Adipocyte (in vitro differentiated cells): ENCODE measurements around the gene HMGN2.
"Not testable (repeated sequence)": the region's sequence is repeated elsewhere in the genome, so short reads cannot be mapped to it uniquely, and the experiment has no call there.

Experiments used
- DNase-seq: peaks from one replicate; pipeline ENCODE4 v3.0.0-alpha.2; 2015; ENCODE audit warnings: low read depth
- H3K27me3 ChIP-seq: replicated peaks from 2 replicates; pipeline ENCODE4 v1.7.0; 2013; ENCODE audit warnings: mild to moderate bottlenecking, low read length, moderate library complexity; ENCODE audit not compliant: control insufficient read depth, insufficient read depth
- H3K36me3 ChIP-seq: 2 replicates; pipeline ENCODE4 v1.7.0; 2013; ENCODE audit warnings: low read length, mild to moderate bottlenecking, moderate library complexity; ENCODE audit not compliant: control insufficient read depth, insufficient read depth, severe bottlenecking
- H3K4me1 ChIP-seq: 2 replicates; pipeline ENCODE4 v1.7.0; 2013; ENCODE audit warnings: mild to moderate bottlenecking, low read length, moderate library complexity; ENCODE audit not compliant: control insufficient read depth, insufficient read depth
- H3K4me3 ChIP-seq: 2 replicates; pipeline ENCODE4 v1.7.0; 2013; ENCODE audit warnings: mild to moderate bottlenecking, low read length, moderate library complexity
- H3K9ac ChIP-seq: 2 replicates; pipeline ENCODE4 v1.7.0; 2013; ENCODE audit warnings: mild to moderate bottlenecking, low read length, moderate library complexity
- H3K9me3 ChIP-seq: 2 replicates; pipeline ENCODE4 v1.7.0; 2013; ENCODE audit warnings: mild to moderate bottlenecking, low read length, moderate library complexity; ENCODE audit not compliant: control insufficient read depth

Gene HMGN2

GRCh38 chr1:26478159-26478558, 5.9 kb downstream of the HMGN2 start:
- Histone ChIP-seq H3K4me1 (peaks cover 21% of the 10 kb centered on the region), H3K4me3 (no peak overlapping the region), H3K36me3 (peaks cover 37% of the 10 kb centered on the region), H3K9me3 (no peaks in the 10 kb centered on the region), H3K9ac (no peak overlapping the region), H3K27me3 (no peaks in the 10 kb centered on the region)
- no peak for DNase-seq

GRCh38 chr1:26478988-26479387, 6.7 kb downstream of the HMGN2 start:
- Histone ChIP-seq H3K27me3 (no peaks in the 10 kb centered on the region), H3K9ac (no peak overlapping the region), H3K4me3 (no peak overlapping the region), H3K9me3 (no peaks in the 10 kb centered on the region), H3K4me1 (peaks cover 13% of the 10 kb centered on the region), H3K36me3 (peaks cover 32% of the 10 kb centered on the region)
- no peak for DNase-seq

DNA sequence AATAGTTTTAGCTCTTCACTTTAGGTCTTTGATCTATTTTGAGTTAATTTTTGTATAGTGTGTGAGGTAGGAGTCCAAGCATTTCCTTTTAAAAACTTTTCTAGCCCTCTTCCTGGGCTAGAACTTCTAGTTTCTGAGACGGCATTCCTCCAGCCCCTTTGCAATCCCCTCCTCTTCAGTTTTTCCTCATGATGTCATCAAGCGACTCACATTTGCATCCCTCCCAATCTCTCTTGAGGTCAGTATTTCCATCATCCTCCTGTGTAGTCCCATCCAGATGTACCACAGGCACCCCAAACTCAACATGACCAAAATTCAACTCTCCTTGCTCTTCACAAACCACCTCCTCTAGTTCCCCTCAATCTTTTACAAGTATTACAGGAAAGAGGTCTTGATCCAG, 10.7 kb downstream of the HMGN2 start:
- H3K4me3 ChIP-seq, result no peak overlapping the region
- H3K9ac ChIP-seq, result no peak overlapping the region
- no peaks in the 10 kb centered on the region for H3K9me3 ChIP-seq
- H3K4me1 ChIP-seq, result peaks cover 19% of the 10 kb centered on the region
- H3K27me3 ChIP-seq, result no peaks in the 10 kb centered on the region
- H3K36me3 ChIP-seq, result no peaks in the 10 kb centered on the region
- DNase-seq, result no peak

DNA sequence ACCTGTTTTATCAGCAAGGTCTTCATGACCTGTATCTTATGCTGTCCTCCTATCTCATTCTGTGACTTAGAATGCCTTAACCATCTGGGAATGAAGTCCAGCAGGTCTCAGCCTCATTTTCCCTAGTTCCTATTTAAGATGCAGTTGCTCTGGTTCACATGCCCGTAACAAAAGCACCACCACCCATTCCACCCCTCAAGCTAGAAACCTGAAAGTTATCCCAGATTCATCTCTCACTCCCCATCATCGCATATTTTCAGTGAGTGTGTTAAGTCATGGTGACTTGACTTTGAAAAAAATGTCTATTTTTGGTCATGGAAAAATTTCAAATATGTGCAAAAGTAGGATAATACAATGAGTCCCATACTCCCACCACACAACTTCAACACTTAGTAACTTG, 11.7 kb downstream of the HMGN2 start:
- no peaks in the 10 kb centered on the region for H3K9me3 ChIP-seq
- H3K36me3 ChIP-seq, result no peaks in the 10 kb centered on the region
- peak; percentile 27 for DNase-seq
- no peak overlapping the region for H3K9ac ChIP-seq
- no peak overlapping the region for H3K4me3 ChIP-seq
- no peaks in the 10 kb centered on the region for H3K27me3 ChIP-seq
- H3K4me1 ChIP-seq, result peaks cover 19% of the 10 kb centered on the region

GRCh38 chr1:26490155-26490554, 17.9 kb downstream of the HMGN2 start:
- Histone ChIP-seq H3K9ac (no peak overlapping the region), H3K36me3 (no peaks in the 10 kb centered on the region), H3K4me1 (peaks cover 8% of the 10 kb centered on the region), H3K9me3 (no peaks in the 10 kb centered on the region), H3K4me3 (no peak overlapping the region), H3K27me3 (no peaks in the 10 kb centered on the region)
- DNase-seq, result no peak

DNA sequence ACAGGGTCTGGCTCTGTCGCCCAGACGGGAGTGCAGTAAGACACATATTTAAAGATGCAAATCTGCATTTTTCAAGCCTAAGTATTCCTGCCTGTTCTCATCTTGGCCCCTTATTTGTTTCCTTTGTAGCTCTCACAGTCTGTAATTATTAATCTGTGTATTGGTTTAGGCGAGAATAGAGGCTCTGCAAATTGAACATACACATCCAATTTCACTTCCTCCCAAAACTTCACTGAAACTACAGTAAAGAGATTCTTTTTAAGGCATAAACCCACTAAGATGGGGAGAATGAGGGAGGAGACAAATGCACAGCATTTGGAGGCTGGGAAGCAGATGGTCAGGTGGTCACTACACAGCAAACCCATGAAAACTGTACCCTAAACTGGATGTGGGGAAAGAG, 21.0 kb downstream of the HMGN2 start:
- H3K27me3 ChIP-seq, result no peaks in the 10 kb centered on the region
- H3K9ac ChIP-seq, result no peak overlapping the region
- H3K4me1 ChIP-seq, result no peaks in the 10 kb centered on the region
- H3K4me3 ChIP-seq, result no peak overlapping the region
- no peak for DNase-seq
- no peaks in the 10 kb centered on the region for H3K36me3 ChIP-seq
- H3K9me3 ChIP-seq, result no peaks in the 10 kb centered on the region

- Histone ChIP-seq H3K27me3 (no peaks in the 10 kb centered on the region), H3K9ac (no peak overlapping the region), H3K9me3 (no peaks in the 10 kb centered on the region), H3K4me1 (no peaks in the 10 kb centered on the region), H3K4me3 (no peak overlapping the region), H3K36me3 (no peaks in the 10 kb centered on the region)
- DNase-seq, result no peak
These were observed 21.7 kb downstream of the HMGN2 start for GRCh38 chr1:26493938-26494337.

- Histone ChIP-seq H3K9ac (no peak overlapping the region), H3K36me3 (no peaks in the 10 kb centered on the region), H3K4me1 (peaks cover 4% of the 10 kb centered on the region), H3K9me3 (no peaks in the 10 kb centered on the region), H3K27me3 (no peaks in the 10 kb centered on the region), H3K4me3 (no peak overlapping the region)
- DNase-seq, result no peak
These were observed 24.6 kb downstream of the HMGN2 start for GRCh38 chr1:26496861-26497260.

DNA sequence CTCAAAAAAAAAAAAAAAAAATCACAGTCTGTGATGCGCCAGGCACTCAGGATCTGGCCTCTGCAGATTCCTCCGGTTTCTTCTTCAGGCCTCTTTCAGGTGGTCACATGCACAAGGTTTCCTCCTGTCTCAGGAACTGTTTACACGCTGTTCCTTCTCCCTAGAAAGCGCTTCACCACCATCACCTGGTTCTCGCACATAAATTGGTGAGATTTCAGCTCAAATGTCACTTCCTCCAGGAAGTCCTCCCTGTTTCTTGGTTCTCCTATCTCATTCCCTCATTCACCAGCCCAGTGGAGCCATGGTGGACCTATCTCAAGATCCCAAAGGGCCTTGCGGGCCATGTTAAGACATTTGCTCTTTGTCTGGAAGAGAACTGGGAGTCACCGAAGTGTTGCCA, 26.7 kb downstream of the HMGN2 start:
- Histone ChIP-seq H3K36me3 (no peaks in the 10 kb centered on the region), H3K9ac (no peak overlapping the region), H3K4me3 (no peak overlapping the region), H3K27me3 (no peaks in the 10 kb centered on the region), H3K9me3 (no peaks in the 10 kb centered on the region), H3K4me1 (peaks cover 4% of the 10 kb centered on the region)
- no peak for DNase-seq

DNA sequence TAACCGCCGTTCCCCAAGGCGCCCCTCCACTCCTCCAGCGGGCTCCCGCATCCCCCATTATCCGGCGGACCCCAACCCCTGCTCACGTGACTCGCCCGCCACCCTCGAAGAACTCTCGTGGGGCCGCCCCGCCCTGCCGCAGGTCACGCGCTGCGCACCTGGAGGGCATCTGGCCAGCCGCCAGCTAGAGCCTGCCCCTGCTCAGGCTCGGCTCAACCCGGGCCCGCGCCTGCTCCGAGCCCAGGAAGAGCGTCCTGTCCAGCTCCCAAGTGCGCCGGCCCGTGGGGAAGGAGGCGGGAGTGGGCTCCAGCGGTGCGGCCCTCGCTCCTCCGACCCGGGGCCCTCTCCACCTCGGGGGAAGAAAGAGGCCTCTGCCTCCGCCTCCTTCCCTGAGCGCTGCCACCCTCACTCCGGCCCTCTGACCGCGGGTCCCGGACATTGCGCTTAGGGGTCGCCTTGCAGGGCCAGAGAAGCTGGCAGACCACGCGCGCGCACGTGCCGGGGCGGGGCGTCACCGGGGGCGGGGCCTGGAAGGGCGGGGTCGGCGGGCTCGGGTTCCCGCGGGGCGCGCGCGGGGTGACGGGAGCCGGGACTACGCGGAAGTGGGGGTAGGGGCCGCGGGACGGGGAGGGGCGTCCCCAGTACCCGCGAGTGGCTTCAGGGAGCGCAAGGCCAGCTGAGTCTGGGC, 28.4 kb downstream of the HMGN2 start:
- Histone ChIP-seq H3K4me1 (peaks cover 4% of the 10 kb centered on the region), H3K9me3 (no peaks in the 10 kb centered on the region), H3K36me3 (no peaks in the 10 kb centered on the region), H3K4me3 (peak overlapping the region; percentile 91), H3K27me3 (no peaks in the 10 kb centered on the region), H3K9ac (peak overlapping the region; percentile 90)
- peak; percentile 92 for DNase-seq

DNA sequence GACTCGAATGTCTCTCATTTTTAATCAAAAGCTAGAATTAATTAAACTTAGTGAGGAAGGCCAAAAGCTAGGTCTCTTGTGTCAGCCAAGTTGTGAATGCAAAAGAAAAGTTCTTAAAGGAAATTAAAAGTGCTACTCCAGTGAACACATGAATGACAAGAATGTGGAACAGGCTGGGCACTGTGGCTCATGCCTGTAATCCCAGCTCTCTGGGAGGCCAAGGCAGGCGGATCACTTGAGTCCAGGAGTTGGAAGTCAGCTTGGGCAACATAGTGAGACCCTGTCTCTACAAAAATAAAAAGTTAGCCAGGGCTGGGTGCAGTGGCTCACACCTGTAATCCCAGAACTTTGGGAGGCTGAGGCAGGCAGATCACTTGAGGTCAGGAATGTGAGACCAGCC, 38.5 kb downstream of the HMGN2 start:
- not testable (repeated sequence) for H3K4me1 ChIP-seq, H3K4me3 ChIP-seq, H3K36me3 ChIP-seq, H3K9me3 ChIP-seq, H3K27me3 ChIP-seq, H3K9ac ChIP-seq
- peak; percentile 21 for DNase-seq

DNA sequence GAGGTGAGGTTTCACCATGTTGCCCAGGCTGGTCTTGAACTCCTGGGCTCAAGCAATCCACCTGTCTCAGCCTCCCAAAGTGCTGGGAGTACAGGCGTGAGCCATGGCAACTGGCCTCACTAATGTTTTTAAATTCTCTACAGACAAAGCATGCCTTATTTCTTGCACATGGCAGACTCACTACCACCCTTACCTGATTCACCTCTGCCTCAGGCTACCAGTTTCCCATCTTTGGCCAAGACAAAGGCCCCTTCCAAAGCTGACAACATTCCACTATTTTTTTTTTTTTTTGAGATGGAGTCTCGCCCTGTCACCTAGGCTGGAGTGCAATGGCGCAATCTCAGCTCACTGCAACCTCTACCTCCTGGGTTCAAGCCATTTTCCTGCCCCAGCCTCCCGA, 43.6 kb downstream of the HMGN2 start:
- H3K36me3 ChIP-seq, DNase-seq, H3K9ac ChIP-seq, H3K27me3 ChIP-seq, H3K9me3 ChIP-seq, H3K4me1 ChIP-seq, H3K4me3 ChIP-seq: not testable (repeated sequence)
